CD4-positive, alpha-beta T cell treated with Interferon gamma for 1 hour (primary cell): ENCODE measurements around the gene RAB7B.
"Not testable (repeated sequence)": the region's sequence is repeated elsewhere in the genome, so short reads cannot be mapped to it uniquely, and the experiment has no call there.

Source experiments
- DNase-seq: peaks from one replicate; pipeline ENCODE4 v3.0.0-alpha.2; 2020

RAB7B gene

DNA sequence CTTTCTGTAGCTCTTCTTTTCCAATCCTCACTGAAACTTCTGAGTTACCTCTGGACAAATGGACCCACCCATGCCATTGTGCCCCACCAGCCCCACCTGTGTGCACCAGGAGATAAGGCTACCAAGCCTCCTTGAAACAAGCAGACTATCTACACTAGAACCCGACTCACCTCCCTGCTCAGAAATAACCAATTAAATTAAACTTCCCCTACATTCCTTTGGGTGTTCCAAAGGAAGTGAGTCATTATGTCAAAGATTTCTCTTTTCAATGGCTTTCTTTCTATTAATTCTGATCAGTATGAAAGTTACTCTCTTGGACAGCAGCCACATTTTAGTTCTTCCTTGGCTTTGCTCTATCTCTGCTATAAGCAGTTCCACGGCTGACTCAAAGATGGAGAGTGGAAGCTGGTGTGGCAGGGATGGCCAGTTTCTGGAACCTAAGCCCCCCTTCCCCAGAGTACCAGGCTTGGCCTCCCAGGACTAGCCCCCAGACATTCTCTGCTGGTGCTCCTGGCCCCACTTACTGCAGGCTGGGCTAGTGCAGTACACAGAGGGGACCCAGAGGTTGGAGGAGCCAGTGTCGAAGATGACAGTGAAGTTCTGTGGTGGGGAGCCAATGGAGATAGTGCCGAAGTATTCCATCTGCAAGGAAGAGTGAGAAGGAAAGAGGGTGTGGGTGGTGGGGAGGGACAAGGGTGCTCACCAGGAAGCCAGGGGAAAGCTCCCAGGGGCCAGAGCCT lies 18.6 kb upstream of the RAB7B start:
- no peak for DNase-seq

DNA sequence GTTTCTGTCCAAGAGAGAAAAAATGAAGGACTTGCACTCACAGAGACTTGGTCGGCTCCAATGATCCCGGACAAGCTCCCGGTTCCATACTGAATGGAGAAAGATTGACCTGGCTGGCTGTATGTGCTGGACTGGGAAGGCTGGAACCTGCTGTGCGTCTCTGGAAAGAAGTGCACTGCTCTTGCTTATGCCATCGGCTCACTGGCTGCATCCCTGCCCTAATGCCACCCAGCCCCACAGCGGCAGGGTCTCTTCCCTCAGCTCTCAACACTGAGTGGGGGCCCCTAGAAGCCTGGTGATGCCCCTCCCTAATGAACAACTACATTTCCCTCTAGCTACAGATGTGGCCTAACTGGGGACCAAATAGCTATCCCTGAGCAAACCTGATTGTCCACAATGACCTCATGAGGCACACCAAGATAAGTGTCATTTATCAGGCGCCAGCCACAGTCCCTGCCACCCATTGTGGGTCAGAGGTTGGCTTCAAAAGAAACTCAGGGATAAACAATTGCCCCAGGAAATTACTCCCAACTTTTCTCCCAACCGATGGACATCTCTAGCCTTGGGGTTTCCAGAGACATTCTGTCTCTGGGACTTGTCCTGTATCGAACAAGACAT lies 17.9 kb upstream of the RAB7B start:
- DNase-seq = no peak

DNA sequence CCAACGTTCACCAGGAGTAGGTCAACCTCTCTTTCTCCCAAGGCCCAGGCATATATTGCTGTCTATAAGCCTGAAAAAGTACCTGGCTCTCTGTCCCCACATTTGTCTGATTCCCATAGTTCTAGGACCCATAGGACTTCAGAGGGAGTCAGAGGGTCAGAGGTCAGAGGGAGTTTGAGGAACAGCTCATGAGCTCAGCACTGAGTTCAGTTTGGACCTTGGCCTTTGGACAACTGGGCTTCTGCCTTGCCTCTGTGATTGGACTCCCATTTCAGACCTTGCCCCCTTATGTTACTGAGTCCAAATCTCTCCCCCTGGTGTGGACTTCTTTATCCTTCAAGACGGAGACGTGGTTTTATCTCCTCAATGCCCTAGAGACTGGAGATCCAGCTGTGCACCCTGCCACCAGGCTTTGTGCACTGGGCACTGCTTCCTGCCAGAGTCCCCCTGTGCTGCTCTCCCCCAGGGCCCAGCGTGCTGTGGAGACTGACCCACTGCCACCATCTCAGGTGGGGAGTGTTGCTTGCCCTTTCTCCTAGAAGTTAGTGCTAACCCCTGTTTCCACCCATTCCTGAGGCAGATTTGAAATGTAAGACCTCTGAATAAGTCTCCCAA lies 17.3 kb upstream of the RAB7B start:
- no peak for DNase-seq

GRCh38 chr1:206015071-206015470 lies 11.9 kb upstream of the RAB7B start:
- no peak for DNase-seq

DNA sequence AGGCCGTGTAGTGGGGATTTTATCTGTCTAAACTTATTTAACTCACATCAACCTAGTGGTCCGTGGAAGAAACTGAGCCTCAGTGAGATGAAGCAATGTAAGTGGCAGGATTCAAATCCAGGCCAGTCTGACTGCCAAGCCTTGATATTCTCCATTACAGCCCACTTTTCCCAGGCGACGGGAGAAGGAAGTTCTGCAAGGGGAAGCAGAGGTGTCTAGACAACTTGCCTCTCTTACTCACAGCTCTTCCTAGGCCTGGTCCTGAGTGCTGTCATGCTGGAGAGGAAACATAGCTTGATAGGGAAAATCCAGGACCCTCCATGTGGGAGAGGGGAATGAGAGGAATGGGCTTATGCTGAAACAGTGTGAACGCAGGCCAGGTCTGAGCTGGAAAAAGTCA lies 11.4 kb upstream of the RAB7B start:
- no peak for DNase-seq

GRCh38 chr1:206013026-206013795 lies 10.0 kb upstream of the RAB7B start:
- DNase-seq = no peak

GRCh38 chr1:206012086-206012859 lies 9.1 kb upstream of the RAB7B start:
- DNase-seq = peak; percentile 80

DNA sequence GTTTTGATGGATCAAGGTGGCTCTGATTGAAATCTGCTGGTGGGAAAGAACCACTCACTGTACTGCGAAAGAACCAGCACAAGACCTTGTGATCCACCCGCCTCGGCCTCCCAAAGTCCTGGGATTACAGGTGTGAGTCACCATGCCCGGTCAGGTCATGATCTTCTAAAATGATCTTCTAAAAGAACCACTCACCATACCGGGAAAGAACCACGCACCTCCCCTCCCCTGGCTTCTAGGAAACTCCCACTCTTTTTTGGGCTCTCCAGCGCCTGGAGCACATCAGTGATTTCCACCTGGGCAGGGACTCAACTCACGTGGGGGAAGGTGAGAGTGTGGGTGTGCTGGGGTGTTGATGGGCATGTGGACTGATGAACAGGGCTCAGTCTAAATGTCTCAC lies 7.9 kb upstream of the RAB7B start:
- DNase-seq = no peak

- DNase-seq = no peak
Measured at GRCh38 chr1:206010060-206010459, 6.9 kb upstream of the RAB7B start.

- no peak for DNase-seq
Measured at GRCh38 chr1:206006946-206007345, 3.8 kb upstream of the RAB7B start.

- DNase-seq = peak; percentile 13
Measured at GRCh38 chr1:206005778-206006180, 2.6 kb upstream of the RAB7B start.

DNA sequence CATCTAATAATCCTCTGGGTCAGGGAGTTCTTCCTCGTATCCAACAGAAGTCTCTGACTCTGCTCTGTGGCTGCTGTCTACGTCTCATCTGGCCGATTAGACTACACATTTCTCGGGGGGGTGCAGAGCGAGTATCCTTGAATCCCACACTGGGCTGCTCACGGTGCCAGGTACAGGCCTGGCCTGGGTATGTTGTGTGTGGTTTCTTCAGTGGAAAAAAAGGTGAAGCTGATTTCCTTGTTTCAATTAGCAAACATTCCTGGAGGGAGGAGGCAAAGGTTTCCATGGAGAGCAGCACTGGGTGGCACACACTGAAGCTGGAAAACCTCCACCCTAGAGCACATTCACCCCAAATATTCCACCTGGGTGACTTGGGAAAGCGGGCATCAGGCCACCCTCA lies 2.0 kb upstream of the RAB7B start:
- no peak for DNase-seq

- no peak for DNase-seq
Measured at GRCh38 chr1:206004826-206005225, 1.6 kb upstream of the RAB7B start.

GRCh38 chr1:206003854-206004800 lies 932 bp upstream of the RAB7B start:
- DNase-seq = no peak

GRCh38 chr1:206002160-206002559 lies 1.0 kb downstream of the RAB7B start:
- no peak for DNase-seq

- DNase-seq = peak; percentile 40
Measured at GRCh38 chr1:206001476-206001888, 1.7 kb downstream of the RAB7B start.

DNA sequence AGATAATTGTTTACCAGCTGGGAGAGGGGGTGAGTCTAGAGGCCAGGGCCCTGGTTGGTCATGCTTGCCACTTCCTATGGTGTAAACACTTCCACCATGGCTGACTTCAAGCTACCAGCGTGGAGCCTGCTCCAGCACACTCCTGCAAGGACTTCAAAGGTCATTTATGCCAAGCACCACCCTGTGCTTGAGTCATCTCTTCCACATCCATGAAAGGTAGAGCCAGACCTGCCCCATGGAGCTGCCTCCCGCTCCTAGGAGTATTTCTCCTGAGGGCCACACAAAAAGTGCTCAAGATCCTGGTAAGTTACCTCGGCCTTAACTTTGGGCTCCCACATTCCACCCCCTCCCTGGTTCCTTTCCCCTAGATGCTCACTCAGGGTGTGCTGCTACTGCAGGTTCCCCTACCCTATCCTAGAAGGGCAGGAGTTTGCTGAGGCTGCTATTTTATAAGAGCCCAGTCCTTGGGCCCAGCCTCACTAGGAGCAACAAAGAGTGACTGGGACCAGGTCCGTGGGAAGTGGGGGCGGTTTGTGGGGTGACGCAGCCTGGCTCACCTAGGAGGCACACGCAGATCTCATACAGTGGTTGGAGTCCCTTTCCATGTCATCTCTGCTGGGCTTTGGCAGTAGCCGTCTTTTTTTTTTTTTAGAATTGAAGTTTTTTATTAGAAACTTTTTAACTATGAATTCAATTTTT lies 2.4 kb downstream of the RAB7B start:
- no peak for DNase-seq

DNA sequence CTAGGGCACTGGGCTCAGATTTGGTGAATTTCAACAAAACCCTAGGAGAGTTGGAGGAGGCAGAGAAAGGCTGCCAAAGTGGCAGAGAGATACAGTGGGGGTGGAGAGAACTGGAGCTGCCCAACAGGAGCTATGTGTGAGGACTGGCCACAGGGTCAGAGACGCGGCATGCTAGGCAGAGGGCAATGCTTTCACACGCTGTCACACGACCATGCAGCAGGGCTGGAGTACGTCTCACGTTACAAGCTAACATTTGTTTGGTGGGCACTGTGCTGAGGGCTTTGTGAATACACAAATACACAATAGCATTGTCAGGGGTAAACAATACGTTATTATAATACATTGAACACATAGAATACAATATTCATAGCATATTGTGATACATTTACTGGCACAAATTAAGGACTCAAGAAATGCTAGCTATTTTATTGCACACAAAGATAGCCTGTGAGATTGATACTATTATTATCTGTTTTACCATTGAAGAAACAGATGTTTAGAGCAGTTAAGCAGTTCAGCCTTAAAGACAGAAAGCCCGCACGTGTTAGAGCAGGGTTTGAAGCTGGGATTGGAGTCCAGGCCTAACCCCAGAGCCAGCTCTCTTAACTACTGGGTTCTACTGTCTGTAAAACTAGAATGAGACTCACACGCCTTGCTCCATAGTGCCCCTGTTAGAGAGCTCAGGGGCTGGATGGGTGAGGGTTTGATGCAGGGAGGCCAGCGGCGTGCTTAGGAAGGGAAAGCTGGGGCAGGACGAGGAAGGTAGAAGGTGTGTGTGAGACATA lies 4.5 kb downstream of the RAB7B start:
- no peak for DNase-seq

- DNase-seq = not testable (repeated sequence)
Measured at GRCh38 chr1:205996641-205997040, 6.6 kb downstream of the RAB7B start.

- DNase-seq = no peak
Measured at GRCh38 chr1:205994346-205994745, 8.8 kb downstream of the RAB7B start.
